Stimulated activated CD4-positive, alpha-beta T cell treated with anti-CD3 and anti-CD28 coated beads, Interleukin-12 subunit alpha, Interleukin-12 subunit beta, amount 100 ng/mL, for 24 hours (primary cell): ENCODE results near the gene ARVCF.
"Not testable (repeated sequence)": the region's sequence is repeated elsewhere in the genome, so short reads cannot be mapped to it uniquely, and the experiment has no call there.

Experiments
- DNase-seq, 2 experiments: peaks; one replicate each; pipeline ENCODE4 v3.0.0-alpha.2; 2020; ENCODE audit warnings: low read depth in 2 of 2

ARVCF gene

DNA sequence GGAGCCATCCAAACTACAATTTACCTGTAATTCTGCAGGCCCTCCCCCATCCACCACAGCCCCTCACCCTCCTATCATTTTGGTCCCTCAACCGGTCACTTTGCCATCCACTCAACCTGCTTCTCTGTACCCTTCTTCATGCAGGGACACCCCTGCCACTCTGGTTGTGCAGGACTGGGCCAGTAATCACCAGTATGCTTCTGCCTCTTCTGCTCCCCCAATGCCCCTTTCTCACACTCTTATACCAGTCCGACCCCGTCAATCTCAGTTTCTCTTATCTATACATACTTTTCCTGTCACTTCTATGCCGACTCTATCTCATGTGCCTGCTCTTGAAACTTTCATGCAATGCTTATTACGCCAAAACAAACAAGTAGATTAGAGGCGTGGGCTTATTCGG, 80.1 kb downstream of the ARVCF start:
- no peak for DNase-seq

DNA sequence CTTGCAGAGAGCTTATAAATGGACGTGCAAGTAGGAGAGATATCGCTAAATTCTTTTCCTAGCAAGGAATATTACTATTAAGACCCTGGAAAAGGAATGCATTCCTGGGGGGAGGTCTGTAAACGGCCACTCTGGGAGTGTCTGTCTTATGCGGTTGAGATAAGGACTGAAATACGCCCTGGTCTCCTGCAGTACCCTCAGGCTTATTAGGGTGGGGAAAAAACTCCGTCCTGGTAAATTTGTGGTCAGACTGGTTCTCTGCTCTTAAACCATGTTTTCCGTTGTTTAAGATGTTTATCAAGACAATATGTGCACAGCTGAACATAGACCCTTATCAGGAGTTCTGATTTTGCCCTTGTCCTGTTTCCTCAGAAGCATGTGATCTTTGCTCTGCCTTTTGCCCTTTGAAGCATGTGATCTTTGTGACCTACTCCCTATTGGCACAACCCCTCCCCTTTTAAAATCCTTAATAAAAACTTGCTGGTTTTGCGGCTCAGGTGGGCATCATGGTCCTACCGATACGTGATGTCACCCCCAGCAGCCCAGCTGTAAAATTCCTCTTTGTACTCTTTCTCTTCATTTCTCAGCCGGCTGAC, 81.4 kb downstream of the ARVCF start:
- not testable (repeated sequence) for DNase-seq

DNA sequence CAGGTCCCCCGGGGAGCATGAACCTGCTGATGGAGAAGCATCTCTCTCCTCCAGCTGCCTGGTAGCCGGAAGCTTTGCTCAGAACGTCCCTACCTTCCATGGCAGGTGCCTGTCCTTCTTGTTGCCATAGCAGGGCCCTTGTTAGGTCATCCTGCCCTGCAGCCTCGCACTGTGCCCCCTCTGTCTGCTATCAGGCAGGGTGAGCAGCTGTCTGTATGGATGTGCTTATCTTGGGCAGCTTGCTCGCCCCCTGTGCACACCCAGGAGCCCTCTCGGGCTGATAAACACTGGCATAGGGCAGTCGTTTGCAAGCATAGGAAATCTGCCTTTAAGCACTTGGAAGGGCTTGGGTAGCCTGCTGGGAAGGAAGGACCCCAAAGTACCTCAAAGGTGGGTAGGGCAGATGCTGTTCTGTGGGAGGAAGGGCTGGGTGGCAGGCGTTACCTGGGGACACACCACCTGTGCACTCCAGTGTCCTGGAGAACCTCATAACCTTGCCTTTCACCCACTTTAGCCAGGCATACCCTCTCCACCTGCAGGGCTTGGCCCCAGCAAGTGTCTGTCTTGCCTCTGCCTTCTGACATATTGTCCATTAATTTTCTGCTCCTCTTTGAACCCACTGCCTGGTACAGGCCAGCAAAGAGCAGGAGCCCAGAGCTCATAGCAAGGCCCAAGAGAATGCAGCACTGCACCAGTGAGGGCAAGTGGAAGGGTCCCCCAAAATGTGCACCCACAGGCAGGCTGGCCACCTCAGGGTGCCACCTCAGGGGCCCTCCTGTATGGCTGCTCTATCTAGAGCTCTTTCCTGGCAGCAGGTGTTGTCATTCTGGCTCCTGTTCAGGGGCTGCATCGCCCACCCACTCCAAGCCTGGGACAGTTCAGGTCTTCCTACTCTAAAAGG, 83.0 kb downstream of the ARVCF start:
- no peak for DNase-seq

GRCh38 chr22:19932367-19933206, 84.0 kb downstream of the ARVCF start:
- DNase-seq, result no peak

DNA sequence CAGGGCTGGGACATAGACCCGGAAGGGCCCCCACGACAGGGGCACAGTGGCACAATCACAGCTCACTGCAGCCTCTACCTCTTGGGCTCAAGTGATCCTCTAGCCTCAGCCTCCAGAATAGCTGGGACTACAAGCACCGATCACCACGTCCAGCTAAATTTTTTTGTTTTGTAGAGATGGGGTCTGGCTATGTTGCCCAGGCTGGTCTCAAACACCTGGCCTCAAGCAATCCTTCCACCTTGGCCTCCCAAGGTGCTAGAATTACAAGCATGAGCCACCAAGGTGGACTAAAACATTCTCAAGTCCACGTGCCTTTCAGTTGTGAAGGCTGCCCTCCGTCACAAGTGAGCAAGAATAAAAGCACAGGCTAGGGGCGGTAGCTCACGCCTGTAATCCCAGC, 85.1 kb downstream of the ARVCF start:
- no peak for DNase-seq

DNA sequence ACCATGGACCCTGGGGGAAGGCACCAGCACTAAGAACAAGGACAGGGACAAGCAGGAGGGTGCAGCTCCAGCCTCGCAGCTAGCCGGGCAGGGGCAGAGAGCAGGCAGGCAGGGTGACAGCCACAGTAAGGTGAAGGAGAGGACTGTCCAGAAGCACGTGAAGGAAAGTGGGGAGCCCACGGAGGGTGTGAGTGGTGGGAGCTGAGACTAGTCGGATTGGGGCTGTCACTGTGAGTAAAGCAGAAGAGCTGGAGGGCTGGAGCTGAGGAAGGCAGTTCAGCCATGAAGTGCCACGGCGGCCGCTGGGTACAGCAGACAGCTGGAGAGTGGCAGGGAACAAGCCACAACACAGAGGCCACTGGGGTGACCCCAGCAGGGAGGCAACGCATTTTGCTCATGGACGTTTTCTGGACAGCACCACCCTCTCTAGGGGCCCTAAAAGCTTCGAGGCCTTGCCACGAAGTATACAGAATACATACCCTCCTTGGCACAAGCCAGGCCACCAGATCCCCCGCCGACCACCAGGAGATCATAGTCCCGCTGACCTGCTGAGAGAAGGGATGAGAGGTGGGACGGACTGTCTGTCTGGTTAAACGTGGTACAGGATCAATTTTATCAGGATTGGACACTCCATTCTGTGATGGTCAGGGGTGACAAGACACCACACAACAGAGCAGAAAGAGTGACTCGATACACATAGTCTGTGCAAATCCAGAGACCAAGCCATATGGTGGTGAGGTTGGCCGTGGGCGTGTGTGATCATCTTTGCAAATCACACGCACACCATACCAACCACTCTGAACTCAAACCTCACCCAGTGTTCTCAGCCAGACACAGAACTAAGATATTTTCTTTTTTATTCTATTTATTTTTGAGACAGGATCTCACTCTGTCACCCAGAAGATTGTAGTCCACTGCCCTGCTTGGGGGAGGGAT, 85.8 kb downstream of the ARVCF start:
- no peak for DNase-seq

DNA sequence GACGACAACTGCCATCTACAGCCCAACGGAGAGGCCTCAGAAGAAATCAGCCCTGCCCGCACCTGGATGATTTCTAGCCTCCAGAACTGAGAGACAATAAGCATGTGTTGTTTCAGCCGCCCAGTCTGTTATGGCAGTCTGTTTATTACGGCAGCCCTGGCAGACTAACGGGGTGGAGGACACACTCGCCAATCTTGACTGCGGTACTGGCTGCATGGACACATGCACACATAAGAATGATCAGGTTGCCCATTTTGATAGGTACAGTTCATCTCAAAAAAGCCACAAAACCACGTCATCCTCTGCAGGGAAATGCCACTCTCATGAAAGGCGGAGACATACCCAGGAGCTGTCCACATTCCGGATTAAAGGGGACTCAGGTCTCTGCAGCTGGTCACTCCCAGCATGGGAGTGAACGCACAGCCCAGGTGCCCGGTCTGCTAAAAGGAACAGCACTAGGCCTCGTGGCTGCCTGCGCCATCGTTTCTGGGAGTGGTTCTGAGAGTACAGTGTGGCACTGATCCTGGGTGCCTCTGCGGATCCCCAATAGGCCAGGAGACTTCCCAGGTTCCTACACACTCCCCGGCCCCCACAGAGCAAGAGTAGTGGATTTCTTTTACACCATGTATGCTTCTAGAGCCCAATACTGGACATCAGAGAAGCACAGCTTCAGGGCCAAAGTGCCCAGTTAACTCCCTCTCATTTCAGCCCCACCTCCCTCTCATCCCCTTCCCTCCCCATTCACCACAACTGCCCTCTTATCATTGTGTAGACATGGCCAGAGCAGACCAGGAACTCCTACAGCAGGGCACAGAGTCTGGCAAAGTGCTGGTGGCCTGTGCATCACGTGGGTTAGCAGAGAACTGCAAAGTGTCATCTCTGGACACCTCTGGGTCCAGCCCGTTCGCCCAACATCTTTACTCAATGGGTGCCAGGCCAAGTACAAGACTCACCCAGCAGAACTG, 86.8 kb downstream of the ARVCF start:
- no peak for DNase-seq

DNA sequence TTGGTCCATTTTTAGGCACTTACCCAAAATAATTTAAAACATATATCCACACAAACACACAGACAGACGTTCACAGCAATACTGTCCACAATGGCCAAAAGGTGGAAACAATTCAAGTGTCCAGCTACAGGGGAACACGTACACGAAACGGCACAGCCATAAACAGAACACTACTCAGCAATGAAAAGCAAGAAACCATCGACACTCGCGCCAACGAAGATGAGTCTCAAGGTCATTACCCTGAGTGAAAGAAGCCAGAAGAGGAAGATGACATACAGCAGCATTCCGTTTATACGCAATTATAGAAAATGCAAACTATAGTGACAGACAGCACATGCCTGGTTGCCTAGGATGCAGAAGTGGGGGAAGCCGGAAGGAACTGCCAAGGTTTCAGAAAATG, 88.4 kb downstream of the ARVCF start:
- no peak for DNase-seq

DNA sequence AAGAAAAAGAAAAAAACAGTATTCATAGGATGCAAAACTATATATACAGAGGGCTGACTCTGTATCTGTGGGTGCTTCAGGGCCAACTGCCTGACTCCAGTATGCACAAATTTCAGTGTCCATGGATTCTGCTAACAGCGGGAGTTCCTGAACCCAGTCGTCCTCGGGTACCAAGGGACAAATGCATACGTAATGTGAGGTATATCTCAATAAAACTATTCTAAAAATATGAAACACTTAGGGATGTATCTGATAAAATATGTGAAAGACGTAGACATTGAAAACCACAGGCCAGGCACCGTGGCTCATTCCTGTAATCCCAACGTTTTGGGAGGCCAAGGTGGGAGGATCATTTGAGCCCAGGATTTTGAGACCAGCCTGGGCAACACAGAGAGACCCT, 88.9 kb downstream of the ARVCF start:
- no peak for DNase-seq

DNA sequence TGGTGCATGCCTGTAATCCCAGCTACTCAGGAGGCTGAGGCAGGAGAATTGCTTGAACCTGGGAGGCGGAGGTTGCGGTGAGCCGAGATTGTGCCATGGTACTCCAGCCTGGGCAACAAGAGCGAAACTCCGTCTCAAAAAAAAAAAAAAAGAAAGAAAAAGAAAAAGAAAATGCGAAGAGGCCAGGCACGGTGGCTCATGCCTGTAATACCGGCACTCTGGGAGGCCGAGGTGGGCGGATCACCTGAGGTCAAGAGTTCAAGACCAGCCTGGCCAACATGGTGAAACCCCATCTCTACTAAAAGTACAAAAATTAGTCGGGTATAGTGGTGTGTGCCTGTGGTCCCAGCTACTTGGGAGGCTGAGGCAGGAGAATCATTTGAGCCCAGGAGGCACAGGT, 90.6 kb downstream of the ARVCF start:
- not testable (repeated sequence) for DNase-seq

GRCh38 chr22:19923914-19924513, 92.6 kb downstream of the ARVCF start:
- DNase-seq, result no peak

DNA sequence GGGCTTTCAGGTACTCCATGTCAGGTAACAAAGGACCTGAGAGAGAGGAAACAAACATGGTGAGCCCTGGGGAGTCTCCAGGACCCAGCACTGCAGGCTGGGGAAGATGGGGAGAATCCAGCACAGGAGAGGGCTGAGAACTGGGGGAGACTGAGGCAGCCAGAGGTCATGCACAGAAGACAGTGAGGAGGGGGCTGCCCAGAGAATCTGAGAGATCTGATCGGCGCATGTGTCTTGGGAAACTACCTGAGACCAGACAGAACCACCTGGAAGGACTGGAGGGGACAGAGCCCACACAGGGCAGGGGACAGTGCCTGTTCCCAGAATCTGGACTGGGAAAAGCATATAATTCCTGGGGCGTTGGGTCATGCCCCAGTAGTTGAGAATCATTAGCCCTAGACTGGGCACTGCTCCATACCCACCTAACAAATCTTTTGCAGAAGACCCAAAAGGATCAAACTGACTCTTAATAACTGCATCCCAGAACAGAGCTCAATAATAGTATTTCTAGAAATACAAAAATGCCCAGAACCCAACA, 95.0 kb downstream of the ARVCF start:
- DNase-seq, result no peak
